Activated T-helper 1 cell treated with anti-CD3 and anti-CD28 coated beads, Interleukin-12 subunit alpha, Interleukin-12 subunit beta, Interleukin-2, Interleukin-4 antibody, amounts not matched to agents 30 ng/mL and 10 ng/mL and 1 ng/mL, durations not matched to agents 14 hours and 24 hours and 36 hours (primary cell): ENCODE measurements around the gene MAPK8IP1. TPM values are rescaled to one million over a fixed set of nuclear protein-coding genes. Genes with fewer than 3 reads are reported as not detected.
"Not testable (repeated sequence)": the region's sequence is repeated elsewhere in the genome, so short reads cannot be mapped to it uniquely, and the experiment has no call there.

Experiments used
- DNase-seq: peaks from one replicate; pipeline ENCODE4 v3.0.0; 2021; ENCODE audit warnings: low spot score
- H3K27ac Mint-ChIP-seq: one replicate; pipeline ENCODE4 v1.8.0; 2021; ENCODE audit warnings: mild to moderate bottlenecking, mixed read lengths
- H3K27me3 Mint-ChIP-seq: one replicate; pipeline ENCODE4 v1.8.0; 2022; ENCODE audit warnings: mild to moderate bottlenecking, moderate library complexity, mixed read lengths; ENCODE audit not compliant: insufficient read depth
- H3K36me3 Mint-ChIP-seq: one replicate; pipeline ENCODE4 v1.8.0; 2021; ENCODE audit warnings: low read depth, mixed read lengths
- H3K4me1 Mint-ChIP-seq: one replicate; pipeline ENCODE4 v1.8.0; 2021; ENCODE audit warnings: low read depth, mixed read lengths
- H3K4me3 Mint-ChIP-seq: one replicate; pipeline ENCODE4 v1.8.0; 2021; ENCODE audit warnings: mild to moderate bottlenecking, moderate library complexity, mixed read lengths
- H3K9me3 Mint-ChIP-seq: one replicate; pipeline ENCODE4 v1.8.0; 2021; ENCODE audit warnings: mixed read lengths
- intact Hi-C: fragments of 100-400 bp; cut with micrococcal nuclease; formaldehyde crosslinking; loops from one replicate; pipeline ENCODE4 v1.15.1; 2024
- total RNA-seq: library from RNA; stranded (reverse); gene quantifications from 2 replicates; pipeline ENCODE4 v1.2.3, GENCODE V29; 2022

The MAPK8IP1 gene
- 0.51 and 0.91 TPM in 2 replicates for total RNA-seq

DNA sequence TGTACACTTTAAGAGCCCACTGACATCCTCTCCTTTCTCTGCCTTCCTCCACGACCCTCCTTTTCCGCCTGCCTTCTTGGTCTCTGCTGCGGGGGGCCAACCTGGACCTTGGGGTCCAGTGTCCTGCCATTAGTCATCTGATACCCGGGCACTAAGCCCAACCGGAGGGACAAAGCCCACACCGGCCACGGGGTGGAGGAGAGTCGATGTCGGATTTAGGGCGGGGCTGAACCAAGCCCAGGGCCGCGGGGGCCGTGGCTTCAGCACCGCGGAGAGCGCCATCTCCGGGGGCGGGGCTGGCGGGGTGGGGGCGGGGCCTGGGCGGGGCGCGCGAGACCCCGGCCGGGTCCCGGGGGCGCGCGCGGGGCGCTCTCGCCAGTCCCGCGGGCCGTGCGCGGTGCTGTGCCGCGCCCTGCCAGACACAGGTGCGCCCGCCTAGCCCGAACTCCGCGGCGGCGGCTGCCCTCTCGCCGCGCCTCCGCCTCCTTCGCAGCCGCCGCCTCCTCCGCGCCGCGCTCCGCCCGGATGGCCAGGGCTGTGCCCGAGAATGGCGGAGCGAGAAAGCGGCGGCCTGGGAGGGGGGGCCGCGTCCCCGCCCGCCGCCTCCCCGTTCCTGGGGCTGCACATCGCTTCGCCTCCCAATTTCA is at the start of gene MAPK8IP1:
Gene MAPK8IP1 (plus strand): TSS at position 378 of the 647 bp plus-strand sequence. CDS start 170 bp downstream, at position 548.
- H3K36me3 Mint-ChIP-seq = peaks cover 7% of the 10 kb centered on the region
- H3K27ac Mint-ChIP-seq = no peak within 1 kb of the TSS
- H3K4me3 Mint-ChIP-seq = peak within 1 kb of the TSS; percentile 71
- peak; percentile 34 for DNase-seq
- intact Hi-C loops = loop anchor here (1.0 kb wide), 4 partner anchors 14 to 80 kb away; partner anchors contain the start of gene SLC35C1
- peaks cover 5% of the 10 kb centered on the region for H3K27me3 Mint-ChIP-seq
- H3K9me3 Mint-ChIP-seq = no peaks in the 10 kb centered on the region
- peaks cover 6% of the 10 kb centered on the region for H3K4me1 Mint-ChIP-seq

DNA sequence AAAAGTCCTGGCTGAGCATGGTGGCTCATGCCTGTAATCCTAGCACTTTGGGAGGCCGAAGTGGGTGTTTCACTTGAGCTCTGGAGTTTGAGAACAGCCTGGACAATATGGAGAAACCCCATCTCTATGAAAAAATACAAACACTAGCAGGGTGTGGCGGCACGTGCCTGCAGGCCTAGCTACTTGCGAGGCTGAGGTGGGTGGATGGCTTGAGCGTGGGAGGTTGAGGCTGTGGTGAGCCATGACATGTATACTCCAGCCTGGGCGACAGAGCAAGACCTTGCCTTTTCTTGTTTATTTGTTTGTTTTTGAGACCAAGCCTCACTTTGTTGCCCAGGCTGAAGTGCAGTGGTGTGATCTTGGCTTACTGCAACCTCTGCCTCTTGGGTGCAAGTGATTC is 46.2 kb upstream of the MAPK8IP1 start:
- Mint-ChIP-seq H3K4me1 (peaks cover 25% of the 10 kb centered on the region), H3K27me3 (peaks cover 25% of the 10 kb centered on the region), H3K4me3 (no peak overlapping the region), H3K36me3 (peaks cover 3% of the 10 kb centered on the region), H3K9me3 (no peaks in the 10 kb centered on the region), H3K27ac (no peak overlapping the region)
- DNase-seq = no peak
- intact Hi-C loops = no loop called here

DNA sequence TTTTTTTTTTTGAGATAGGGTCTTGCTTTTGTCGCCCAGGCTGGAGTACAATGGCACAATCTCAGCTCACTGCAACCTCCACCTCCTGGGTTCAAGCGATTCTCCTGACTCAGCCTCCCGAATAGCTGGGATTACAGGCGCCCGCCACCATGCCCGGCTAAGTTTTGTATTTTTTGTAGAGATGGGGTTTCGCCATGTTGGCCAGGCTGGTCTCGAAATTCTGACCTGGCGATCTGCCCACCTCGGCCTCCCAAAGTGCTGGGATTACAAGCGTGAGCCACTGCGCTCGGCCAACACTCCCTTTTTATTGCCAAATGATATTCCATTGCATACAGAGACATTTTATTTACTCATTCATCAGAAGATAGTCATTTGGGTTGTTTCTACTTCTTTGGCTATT is 45.2 kb upstream of the MAPK8IP1 start:
- DNase-seq, H3K4me3 Mint-ChIP-seq, H3K9me3 Mint-ChIP-seq, H3K27ac Mint-ChIP-seq, H3K36me3 Mint-ChIP-seq, intact Hi-C loops: not testable (repeated sequence)
- Mint-ChIP-seq H3K27me3 (peaks cover 27% of the 10 kb centered on the region), H3K4me1 (peaks cover 20% of the 10 kb centered on the region)

DNA sequence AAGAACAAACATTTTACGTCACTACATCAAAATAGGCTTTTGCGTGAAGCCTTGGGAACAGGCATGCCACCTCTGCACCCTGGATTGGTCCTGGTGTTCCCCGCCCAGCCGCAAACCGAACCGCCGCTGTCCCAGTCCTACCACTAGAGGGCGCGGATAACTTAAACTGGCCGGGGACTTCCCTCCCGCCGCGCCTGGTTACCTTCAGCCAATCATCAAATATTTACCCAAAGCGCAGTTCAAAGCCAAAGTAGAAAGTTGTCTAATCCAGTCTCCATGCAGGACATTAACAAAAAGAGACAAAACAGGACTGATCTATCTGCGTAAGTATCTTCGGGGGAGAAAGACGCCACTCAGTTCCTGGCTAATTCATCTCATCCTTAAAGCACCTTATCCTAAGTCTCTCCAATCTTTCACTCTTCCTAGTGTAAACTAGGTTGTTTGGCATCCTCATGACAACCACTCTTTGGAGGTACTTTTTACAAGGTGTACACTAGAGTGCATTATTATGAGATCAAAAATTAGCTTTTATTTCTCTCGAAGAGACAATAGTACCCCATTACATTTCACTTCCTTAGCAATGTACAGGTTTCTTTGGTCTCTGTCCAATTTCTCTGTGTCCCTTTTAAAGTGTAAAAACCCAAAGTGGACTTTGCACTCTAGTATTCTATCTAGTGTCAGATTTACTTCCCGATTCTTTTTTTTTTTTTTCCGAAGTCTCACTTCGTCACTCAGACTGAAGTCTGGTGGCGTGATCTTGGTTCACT is 42.1 kb upstream of the MAPK8IP1 start:
- Mint-ChIP-seq H3K4me3 (no peak overlapping the region), H3K27ac (peak overlapping the region; percentile 46), H3K4me1 (peaks cover 25% of the 10 kb centered on the region), H3K27me3 (peaks cover 12% of the 10 kb centered on the region), H3K9me3 (no peaks in the 10 kb centered on the region), H3K36me3 (peaks cover 1% of the 10 kb centered on the region)
- intact Hi-C loops = loop anchor here (1.0 kb wide), 3 partner anchors 38 to 163 kb away; partner anchors contain the start of gene SLC35C1
- peak; percentile 85 for DNase-seq

DNA sequence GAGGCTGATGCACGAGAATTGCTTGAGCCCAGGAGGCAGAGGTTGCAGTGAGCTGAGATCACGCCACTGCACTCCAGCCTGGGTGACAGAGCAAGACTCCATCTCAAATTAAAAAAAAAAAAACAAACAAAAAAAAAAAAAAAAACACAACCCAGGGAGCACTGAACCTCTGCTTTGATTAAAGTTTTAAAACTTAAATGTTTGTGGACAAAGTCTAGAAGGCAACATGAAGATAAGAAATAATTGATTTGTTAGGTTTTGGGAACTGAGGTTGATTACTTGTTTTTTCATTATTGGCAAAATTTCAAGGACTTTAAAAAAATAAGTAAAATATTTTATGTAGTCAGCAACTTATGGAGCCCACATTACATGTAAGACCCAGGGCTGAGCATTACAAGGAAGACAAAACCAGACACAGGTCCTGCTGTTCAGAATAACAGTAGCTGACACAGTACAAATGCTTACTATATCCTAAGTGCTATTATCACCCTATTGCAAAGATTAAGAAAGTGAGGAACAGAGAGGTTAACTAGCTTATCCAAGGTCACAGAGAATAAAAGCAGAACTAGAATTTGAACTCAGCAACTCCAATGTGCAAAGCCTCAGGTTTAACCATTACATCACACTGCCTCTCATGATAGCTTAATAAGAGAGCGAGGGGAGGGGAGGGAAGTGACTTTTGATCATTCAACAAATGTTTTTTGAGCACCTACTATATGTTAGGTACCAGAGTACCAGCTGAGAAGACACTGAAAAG is 40.5 kb upstream of the MAPK8IP1 start:
- Mint-ChIP-seq H3K27me3 (peaks cover 12% of the 10 kb centered on the region), H3K4me3 (no peak overlapping the region), H3K27ac (no peak overlapping the region), H3K4me1 (peaks cover 35% of the 10 kb centered on the region), H3K36me3 (peaks cover 2% of the 10 kb centered on the region), H3K9me3 (no peaks in the 10 kb centered on the region)
- intact Hi-C loops = loop anchor here (5.0 kb wide), 3 partner anchors 502 to 1422 kb away; partner anchors contain the start of genes ATG13, DGKZ and HARBI1
- no peak for DNase-seq

DNA sequence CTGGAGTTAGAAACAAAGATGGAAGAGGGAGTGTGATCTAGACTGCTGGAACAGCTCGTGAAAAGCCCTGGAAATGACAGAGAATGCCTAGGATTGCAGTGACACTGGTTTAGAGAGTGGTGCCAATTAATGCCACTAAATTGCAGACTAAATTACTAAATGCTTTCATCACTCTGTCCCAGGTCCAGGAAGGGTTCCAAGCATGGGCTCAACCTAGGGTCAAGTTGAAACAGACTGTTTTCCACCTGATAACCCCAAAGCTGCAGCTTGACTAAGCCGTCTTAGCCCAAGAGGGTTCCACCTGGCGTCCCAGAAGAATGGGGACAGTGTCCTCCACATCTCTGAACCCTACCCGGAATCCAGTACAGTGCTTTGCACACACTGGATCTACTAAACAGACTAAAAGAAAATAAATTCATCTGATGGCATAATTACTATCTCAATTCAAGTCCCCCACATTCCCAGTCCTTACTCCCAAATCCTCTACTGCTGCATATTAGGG is 39.2 kb upstream of the MAPK8IP1 start:
- Mint-ChIP-seq H3K27me3 (peaks cover 12% of the 10 kb centered on the region), H3K36me3 (peaks cover 2% of the 10 kb centered on the region), H3K4me3 (peak overlapping the region; percentile 86), H3K9me3 (no peaks in the 10 kb centered on the region), H3K27ac (peak overlapping the region; percentile 94), H3K4me1 (peaks cover 44% of the 10 kb centered on the region)
- DNase-seq = no peak
- intact Hi-C loops = loop anchor here (2.0 to 5.0 kb wide), 5 partner anchors 275 to 1421 kb away; partner anchors contain the start of genes ATG13, DGKZ, HARBI1 and PHF21A

DNA sequence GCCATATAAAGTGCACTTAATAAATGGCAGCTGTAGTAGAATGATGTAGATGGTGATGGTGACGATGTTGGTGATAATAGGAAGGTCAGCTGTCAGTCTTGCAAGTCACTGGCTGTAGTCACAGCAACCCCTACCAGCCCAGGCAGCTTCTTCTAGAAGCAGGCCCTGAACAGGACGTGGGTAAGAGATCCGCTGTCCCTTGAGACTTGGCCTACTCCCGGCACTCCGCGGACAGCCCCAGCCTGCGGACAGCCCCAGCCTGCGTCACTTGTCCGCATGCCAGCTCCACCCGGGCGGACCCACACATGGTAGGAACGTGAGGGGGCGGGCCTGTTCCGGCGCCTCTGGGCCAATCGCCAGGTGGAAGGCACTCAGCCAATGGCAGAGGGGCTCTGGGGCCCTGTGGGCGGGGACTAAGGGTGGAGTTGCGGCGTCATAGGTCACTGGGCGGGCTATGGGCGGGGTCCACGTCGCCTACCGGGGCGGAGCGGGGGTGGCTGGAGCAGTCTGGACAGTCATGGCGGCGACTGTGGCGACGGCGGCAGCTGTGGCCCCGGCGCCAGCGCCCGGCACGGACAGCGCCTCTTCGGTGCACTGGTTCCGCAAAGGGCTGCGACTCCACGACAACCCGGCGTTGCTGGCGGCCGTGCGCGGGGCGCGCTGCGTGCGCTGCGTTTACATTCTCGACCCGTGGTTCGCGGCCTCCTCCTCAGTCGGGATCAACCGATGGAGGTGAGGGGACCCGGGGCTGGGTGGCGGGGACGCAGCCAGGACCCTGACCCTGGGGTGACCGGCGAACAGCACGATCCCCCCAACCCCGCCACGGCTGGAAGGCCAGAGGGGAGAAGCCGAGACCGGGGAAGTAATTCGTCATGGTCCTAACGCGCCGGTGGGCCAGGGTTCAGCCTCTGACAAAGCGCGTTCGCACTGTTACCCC is 38.2 kb upstream of the MAPK8IP1 start, which contains the start of gene CRY2:
Gene CRY2 (plus strand): TSS at position 502 of the 937 bp plus-strand sequence. CDS start 16 bp downstream, at position 518.
- peak within 1 kb of the TSS; percentile 94 for H3K27ac Mint-ChIP-seq
- H3K9me3 Mint-ChIP-seq = no peaks in the 10 kb centered on the region
- peaks cover 9% of the 10 kb centered on the region for H3K27me3 Mint-ChIP-seq
- H3K4me3 Mint-ChIP-seq = peak within 1 kb of the TSS; percentile 86
- intact Hi-C loops = loop anchor here (1.0 to 5.0 kb wide), 10 partner anchors 13 to 1420 kb away; partner anchors contain the start of genes ATG13, CD82, DGKZ and HARBI1
- H3K4me1 Mint-ChIP-seq = peaks cover 44% of the 10 kb centered on the region
- DNase-seq = peak; percentile 97
- peaks cover 2% of the 10 kb centered on the region for H3K36me3 Mint-ChIP-seq

DNA sequence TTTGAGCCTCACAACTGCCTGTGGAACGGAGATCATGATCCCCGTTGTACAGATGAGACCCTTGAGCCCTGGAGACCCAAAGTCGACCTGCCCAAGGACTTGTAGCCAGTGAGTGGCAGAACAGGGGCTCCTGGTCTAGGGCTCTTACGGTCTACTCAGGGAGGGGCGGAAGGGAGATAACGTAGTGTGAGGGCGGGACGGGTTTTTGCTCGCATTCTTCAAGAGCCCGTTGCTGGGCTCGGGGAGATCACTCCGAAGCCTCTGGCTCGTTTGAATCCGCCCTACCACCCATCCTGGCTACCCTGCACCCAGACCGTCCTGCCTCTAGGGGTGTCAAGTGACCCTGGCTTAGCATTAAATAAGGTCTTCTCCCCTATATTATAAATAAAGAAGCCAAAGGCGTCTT is 37.5 kb upstream of the MAPK8IP1 start:
- H3K4me1 Mint-ChIP-seq = peaks cover 39% of the 10 kb centered on the region
- peaks cover 2% of the 10 kb centered on the region for H3K36me3 Mint-ChIP-seq
- peaks cover 6% of the 10 kb centered on the region for H3K27me3 Mint-ChIP-seq

DNA sequence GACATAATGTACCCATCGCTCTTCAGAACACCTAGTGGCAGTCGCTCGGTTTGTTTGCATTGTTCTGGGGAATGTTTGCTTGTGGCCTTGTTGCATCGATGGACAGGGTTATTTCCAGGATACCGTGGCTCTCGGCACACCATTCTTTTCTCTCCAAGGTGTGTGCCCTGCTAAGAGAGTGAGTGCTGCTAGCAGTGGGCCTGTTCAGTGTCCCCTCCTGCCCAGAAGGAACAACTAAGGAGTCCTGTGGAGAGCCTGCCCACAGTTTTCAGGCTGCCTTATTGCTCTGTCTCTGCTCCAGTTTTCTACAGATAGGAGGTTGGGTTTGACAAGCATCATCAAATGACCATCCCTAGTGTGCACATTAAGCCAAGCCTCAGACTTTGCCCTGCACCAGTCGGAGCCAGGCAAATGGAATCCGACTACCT is 36.8 kb upstream of the MAPK8IP1 start:
- no peak overlapping the region for H3K27ac Mint-ChIP-seq
- H3K36me3 Mint-ChIP-seq = peaks cover 2% of the 10 kb centered on the region
- H3K4me1 Mint-ChIP-seq = peaks cover 32% of the 10 kb centered on the region
- no peaks in the 10 kb centered on the region for H3K9me3 Mint-ChIP-seq
- intact Hi-C loops = loop anchor here (1.0 to 5.0 kb wide), 5 partner anchors 37 to 1419 kb away; partner anchors contain the start of genes ATG13, DGKZ, HARBI1 and MAPK8IP1
- no peak for DNase-seq
- peaks cover 6% of the 10 kb centered on the region for H3K27me3 Mint-ChIP-seq
- H3K4me3 Mint-ChIP-seq = peak overlapping the region; percentile 86

More for the DNA sequence above, 37.5 kb upstream of the MAPK8IP1 start:
- Mint-ChIP-seq H3K4me3 (peak overlapping the region; percentile 86), H3K9me3 (no peaks in the 10 kb centered on the region), H3K27ac (peak overlapping the region; percentile 83)
- intact Hi-C loops = loop anchor here (1.0 to 5.0 kb wide), 12 partner anchors 14 to 1419 kb away; partner anchors contain the start of genes ATG13, CD82, DGKZ and HARBI1
- peak; percentile 54 for DNase-seq

DNA sequence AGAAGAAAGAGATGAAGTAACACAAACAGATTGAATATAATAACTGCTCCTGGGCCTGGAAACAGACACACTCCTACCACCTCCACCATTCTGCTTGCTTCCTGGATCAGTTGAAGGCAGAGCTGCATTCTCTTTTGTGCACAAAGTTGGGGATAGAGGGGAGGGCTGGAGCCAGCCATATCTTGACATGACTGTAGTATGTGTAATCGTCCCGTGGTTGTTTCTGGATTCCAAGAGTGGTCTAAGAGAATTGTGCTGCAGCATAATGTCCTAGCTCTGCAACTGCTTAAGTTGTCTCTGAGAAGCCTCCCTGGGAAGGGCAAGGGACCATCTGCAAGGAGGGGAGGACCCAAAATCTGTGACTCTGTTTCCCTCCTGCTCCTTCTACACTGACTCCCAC is 35.0 kb upstream of the MAPK8IP1 start:
- Mint-ChIP-seq H3K4me1 (peaks cover 29% of the 10 kb centered on the region), H3K4me3 (no peak overlapping the region), H3K9me3 (no peaks in the 10 kb centered on the region), H3K36me3 (peaks cover 2% of the 10 kb centered on the region), H3K27ac (no peak overlapping the region), H3K27me3 (peaks cover 2% of the 10 kb centered on the region)
- no peak for DNase-seq
- intact Hi-C loops = no loop called here

DNA sequence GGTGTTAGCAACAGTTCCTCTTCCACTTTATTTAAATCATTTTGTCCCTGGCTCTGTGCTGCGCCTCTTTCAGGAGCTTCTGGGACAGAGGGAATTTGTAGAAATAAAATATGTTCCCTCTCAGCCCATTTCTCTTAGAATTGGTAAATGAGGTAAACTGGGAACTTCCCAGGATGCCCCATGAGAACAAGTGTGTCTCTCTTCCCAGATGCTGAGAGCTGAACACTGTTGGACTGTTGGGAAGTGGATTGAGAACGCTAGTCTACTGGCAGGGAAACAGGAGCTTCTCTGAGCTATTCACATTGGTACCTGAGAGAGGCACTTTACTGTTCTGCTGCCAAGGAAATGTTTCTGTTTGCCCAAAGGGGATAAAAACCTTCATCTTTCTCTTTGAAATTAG is 34.2 kb upstream of the MAPK8IP1 start:
- no peak for DNase-seq
- intact Hi-C loops = no loop called here
- Mint-ChIP-seq H3K4me3 (no peak overlapping the region), H3K27me3 (no peaks in the 10 kb centered on the region), H3K36me3 (peaks cover 2% of the 10 kb centered on the region), H3K27ac (no peak overlapping the region), H3K9me3 (no peaks in the 10 kb centered on the region), H3K4me1 (peaks cover 29% of the 10 kb centered on the region)
